Neuronal stem cell (in vitro differentiated cells): ENCODE measurements around the gene INVS.

ENCODE experiments used
- DNase-seq: peaks from one replicate; pipeline ENCODE4 v3.0.0-alpha.2; 2013; ENCODE audit warnings: low spot score
- H2AFZ ChIP-seq: one replicate; pipeline ENCODE4 v1.6.1; 2013; ENCODE audit warnings: mild to moderate bottlenecking, low read length, inconsistent platforms
- H2AK5ac ChIP-seq: 2 replicates; pipeline ENCODE4 v1.6.1; 2013; ENCODE audit warnings: low read depth, mild to moderate bottlenecking, inconsistent platforms, low read length, moderate library complexity, mixed read lengths
- H2BK120ac ChIP-seq: 2 replicates; pipeline ENCODE4 v1.6.1; 2013; ENCODE audit warnings: low read depth, mild to moderate bottlenecking, inconsistent platforms, low read length, moderate library complexity, mixed read lengths
- H2BK12ac ChIP-seq: one replicate; pipeline ENCODE4 v1.6.1; 2013; ENCODE audit warnings: low read length, inconsistent platforms
- H2BK15ac ChIP-seq: 2 replicates; pipeline ENCODE4 v1.6.1; 2013; ENCODE audit warnings: mild to moderate bottlenecking, low read length, inconsistent platforms, mixed read lengths
- H2BK5ac ChIP-seq: one replicate; pipeline ENCODE4 v1.6.1; 2013; ENCODE audit warnings: inconsistent platforms, mild to moderate bottlenecking, low read length, moderate library complexity
- H3K14ac ChIP-seq: one replicate; pipeline ENCODE4 v1.6.1; 2013; ENCODE audit warnings: low read length, inconsistent platforms
- H3K18ac ChIP-seq: 2 replicates; pipeline ENCODE4 v1.6.1; 2013; ENCODE audit warnings: low read length, inconsistent platforms
- H3K23ac ChIP-seq: 2 replicates; pipeline ENCODE4 v1.6.1; 2013; ENCODE audit warnings: low read depth, mild to moderate bottlenecking, mixed read lengths, low read length, inconsistent platforms; ENCODE audit not compliant: poor library complexity
- H3K27ac ChIP-seq: replicated peaks from 3 replicates; pipeline ENCODE4 v1.5.1; 2013; ENCODE audit warnings: low read length, inconsistent platforms
- H3K27me3 ChIP-seq, 3 experiments: 2 replicates each; pipeline ENCODE4 v1.6.1; 2013; ENCODE audit warnings: low read length in 3 of 3, mild to moderate bottlenecking in 2 of 3, inconsistent platforms in 1 of 3, low read depth in 1 of 3, mixed read lengths in 1 of 3, moderate library complexity in 1 of 3; ENCODE audit not compliant: control insufficient read depth in 3 of 3, insufficient read depth in 3 of 3
- H3K36me3 ChIP-seq, 2 donors: replicated peaks in 1 of 2; 2 replicates each; pipeline ENCODE4 v1.6.1; 2013; ENCODE audit warnings: low read length in 2 of 2; ENCODE audit not compliant: control insufficient read depth in 2 of 2, insufficient read depth in 2 of 2
- H3K4ac ChIP-seq: 2 replicates; pipeline ENCODE4 v1.6.1; 2013; ENCODE audit warnings: inconsistent platforms, mild to moderate bottlenecking, low read length, moderate library complexity
- H3K4me1 ChIP-seq, 2 donors: 1 replicate in 1 of 2; 2 replicates in 1 of 2; pipeline ENCODE4 v1.6.1; 2013; ENCODE audit warnings: low read length in 2 of 2, low read depth in 1 of 2; ENCODE audit not compliant: control insufficient read depth in 2 of 2, insufficient read depth in 1 of 2
- H3K4me2 ChIP-seq: one replicate; pipeline ENCODE4 v1.6.1; 2013; ENCODE audit warnings: mild to moderate bottlenecking, low read length, inconsistent platforms; ENCODE audit not compliant: insufficient read depth, poor library complexity, severe bottlenecking
- H3K4me3 ChIP-seq, 2 donors: 2 replicates each; pipeline ENCODE4 v1.5.1; 2013; ENCODE audit warnings: low read length in 2 of 2, mild to moderate bottlenecking in 2 of 2, inconsistent platforms in 1 of 2, moderate library complexity in 1 of 2
- H3K79me1 ChIP-seq: one replicate; pipeline ENCODE4 v1.6.1; 2013; ENCODE audit warnings: low read depth, mild to moderate bottlenecking, inconsistent platforms, low read length, moderate library complexity
- H3K9ac ChIP-seq: one replicate; pipeline ENCODE4 v1.6.1; 2013; ENCODE audit warnings: mild to moderate bottlenecking, low read depth, low read length, inconsistent platforms; ENCODE audit not compliant: poor library complexity
- H3K9me3 ChIP-seq, 2 donors: replicated peaks in 1 of 2; 2 replicates each; pipeline versions ENCODE3 to v1.6.1; 2013; ENCODE audit warnings: low read length in 2 of 2, mild to moderate bottlenecking in 2 of 2, inconsistent platforms in 1 of 2, low read depth in 1 of 2, mixed read lengths in 1 of 2, moderate library complexity in 1 of 2; ENCODE audit not compliant: control insufficient read depth in 2 of 2, insufficient read depth in 1 of 2
- H4K8ac ChIP-seq: one replicate; pipeline ENCODE4 v1.6.1; 2013; ENCODE audit warnings: low read depth, mild to moderate bottlenecking, inconsistent platforms, low read length, moderate library complexity
- H4K91ac ChIP-seq: one replicate; pipeline ENCODE4 v1.6.1; 2013; ENCODE audit warnings: low read length, low read depth, mild to moderate bottlenecking, inconsistent platforms; ENCODE audit not compliant: poor library complexity
- WGBS, 2 donors: extraction: QIAGEN DNeasy Blood & Tissue Kit; methylation state at CpG; one replicate each; pipeline ENCODE4 v1.1.7; 2013; ENCODE audit warnings: missing lambda C conversion rate in 2 of 2, mixed read lengths in 1 of 2; ENCODE audit not compliant: insufficient read length in 2 of 2, insufficient replicate concordance in 1 of 2; ENCODE audit errors: extremely low coverage in 2 of 2; 5-methylcytosine and 5-hydroxymethylcytosine counted together

The INVS gene

GRCh38 chr9:100286257-100286656 is 187.2 kb downstream of the INVS start:
- Histone ChIP-seq H3K9ac (no peak overlapping the region), H3K36me3 (peaks cover 7 to 90% of the 10 kb centered on the region in 2 donors), H3K9me3 (peaks cover 7 to 43% of the 10 kb centered on the region in 2 donors), H3K4me1 (no peaks in the 10 kb centered on the region), H3K4me3 (no peak overlapping the region), H3K27ac (no peak overlapping the region), H2BK120ac (no peak overlapping the region), H4K8ac (no peak overlapping the region), H3K18ac (no peak overlapping the region), H2BK5ac (no peak overlapping the region), H3K79me1 (no peaks in the 10 kb centered on the region), H3K14ac (no peak overlapping the region), H3K4me2 (no peak overlapping the region), H3K27me3 (no peaks in the 10 kb centered on the region), H3K4ac (no peak overlapping the region), H4K91ac (no peak overlapping the region), H2AFZ (no peak overlapping the region), H3K23ac (no peak overlapping the region), H2BK15ac (no peak overlapping the region), H2AK5ac (no peak overlapping the region), H2BK12ac (no peak overlapping the region)
- WGBS, 2 donors, result no CpG with 5 or more reads among the region's 6 CpGs
- no peak for DNase-seq

- Histone ChIP-seq H2AFZ (no peak overlapping the region), H2AK5ac (no peak overlapping the region), H3K23ac (no peak overlapping the region), H3K4me3 (no peak overlapping the region), H3K4ac (no peak overlapping the region), H3K79me1 (no peaks in the 10 kb centered on the region), H2BK5ac (no peak overlapping the region), H3K36me3 (peaks cover 7 to 92% of the 10 kb centered on the region in 2 donors), H2BK120ac (no peak overlapping the region), H2BK12ac (no peak overlapping the region), H2BK15ac (no peak overlapping the region), H3K14ac (no peak overlapping the region), H3K4me2 (no peak overlapping the region), H4K8ac (no peak overlapping the region), H3K9me3 (peaks cover 7 to 43% of the 10 kb centered on the region in 2 donors), H4K91ac (no peak overlapping the region), H3K27me3 (no peaks in the 10 kb centered on the region), H3K4me1 (no peaks in the 10 kb centered on the region), H3K27ac (no peak overlapping the region), H3K9ac (no peak overlapping the region), H3K18ac (no peak overlapping the region)
- no CpG with 5 or more reads among the region's 5 CpGs for WGBS, 2 donors
- no peak for DNase-seq
Measured at GRCh38 chr9:100287186-100287585, 188.1 kb downstream of the INVS start.

GRCh38 chr9:100290714-100291113 is 191.7 kb downstream of the INVS start:
- Histone ChIP-seq H3K4me3 (no peak overlapping the region), H3K27ac (no peak overlapping the region), H3K27me3 (no peaks in the 10 kb centered on the region), H3K4ac (no peak overlapping the region), H3K36me3 (peaks cover 12 to 98% of the 10 kb centered on the region in 2 donors), H3K9me3 (peaks cover 2 to 26% of the 10 kb centered on the region in 2 donors), H3K4me1 (no peaks in the 10 kb centered on the region), H2BK12ac (no peak overlapping the region), H2BK5ac (no peak overlapping the region), H3K23ac (no peak overlapping the region), H2AFZ (no peak overlapping the region), H4K91ac (no peak overlapping the region), H3K14ac (no peak overlapping the region), H2AK5ac (no peak overlapping the region), H2BK15ac (no peak overlapping the region), H3K18ac (no peak overlapping the region), H3K9ac (no peak overlapping the region), H4K8ac (no peak overlapping the region), H2BK120ac (no peak overlapping the region), H3K4me2 (no peak overlapping the region), H3K79me1 (no peaks in the 10 kb centered on the region)
- WGBS, 2 donors, result no CpG with 5 or more reads among the region's 4 CpGs
- no peak for DNase-seq

GRCh38 chr9:100292414-100292813 is 193.4 kb downstream of the INVS start:
- peaks cover 18 to 98% of the 10 kb centered on the region in 2 donors for H3K36me3 ChIP-seq
- H2BK15ac ChIP-seq, result no peak overlapping the region
- no peaks in the 10 kb centered on the region for H3K27me3 ChIP-seq
- H4K8ac ChIP-seq, result no peak overlapping the region
- no peak overlapping the region for H3K27ac ChIP-seq
- H4K91ac ChIP-seq, result no peak overlapping the region
- no peak overlapping the region for H2BK120ac ChIP-seq
- no peak overlapping the region for H2BK12ac ChIP-seq
- WGBS, 2 donors, result no CpG with 5 or more reads among the region's 13 CpGs
- H3K9ac ChIP-seq, result no peak overlapping the region
- no peak overlapping the region for H2BK5ac ChIP-seq
- no peak for DNase-seq
- H3K14ac ChIP-seq, result no peak overlapping the region
- no peaks in the 10 kb centered on the region for H3K4me1 ChIP-seq
- no peak overlapping the region for H3K4me3 ChIP-seq
- H3K9me3 ChIP-seq, result peaks cover 2 to 14% of the 10 kb centered on the region in 2 donors
- H2AK5ac ChIP-seq, result no peak overlapping the region
- H3K79me1 ChIP-seq, result no peaks in the 10 kb centered on the region
- H3K4ac ChIP-seq, result no peak overlapping the region
- H3K23ac ChIP-seq, result no peak overlapping the region
- H2AFZ ChIP-seq, result no peak overlapping the region
- H3K4me2 ChIP-seq, result no peak overlapping the region
- H3K18ac ChIP-seq, result no peak overlapping the region
